Measurements from ENCODE around the gene TP53RK. TPM values are rescaled to one million over a fixed set of nuclear protein-coding genes. Genes with fewer than 3 reads are reported as not detected.
A peak's percentile ranks its signal among the peaks of the same experiment; 100 is the strongest.

The TP53RK gene
- total RNA-seq, 1 donor from 2014 or later: 13.6 TPM

DNA sequence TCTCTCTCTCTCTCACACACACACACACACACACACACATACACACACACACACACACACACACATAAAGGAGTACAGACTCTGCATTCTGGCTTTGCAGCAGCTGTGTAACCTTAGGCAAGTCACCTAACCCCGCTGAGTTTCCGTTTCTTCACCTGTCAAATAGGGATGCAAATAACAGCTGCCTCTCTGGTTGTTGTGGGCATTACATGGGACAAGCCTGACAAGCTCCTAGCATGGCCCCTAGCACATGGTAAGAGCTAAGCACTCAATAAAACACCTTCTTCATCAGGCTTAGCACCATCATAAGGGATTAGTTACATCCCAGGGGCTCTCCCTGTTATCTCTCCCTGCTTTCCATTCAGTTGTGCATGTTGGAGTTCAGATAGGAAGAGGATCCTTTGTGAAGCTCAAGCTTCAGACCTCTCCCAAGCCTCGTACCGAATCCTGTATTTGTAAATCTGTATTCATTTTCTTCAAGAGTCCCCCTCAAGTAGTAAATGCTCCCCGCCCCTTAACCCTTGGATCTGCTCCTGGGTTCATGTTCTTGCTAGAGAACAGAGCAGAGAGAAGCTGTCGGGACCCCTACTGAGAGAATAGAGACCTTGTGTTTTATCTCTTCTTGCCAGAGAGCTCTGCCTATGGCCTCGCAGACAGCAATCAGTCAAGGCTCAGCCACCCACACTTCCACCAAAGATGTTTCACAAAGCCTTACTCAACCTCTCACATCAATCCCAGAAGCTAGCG, 40.2 kb downstream of the TP53RK start:
- no peak overlapping the region for H3K27ac Mint-ChIP-seq (ENCODE audit: unreplicated experiment)
- H3K4me1 Mint-ChIP-seq (ENCODE audit: unreplicated experiment): no peaks in the 10 kb centered on the region
- no peaks in the 10 kb centered on the region for H3K9me3 Mint-ChIP-seq (ENCODE audit: unreplicated experiment)
- no peak overlapping the region for H3K4me3 Mint-ChIP-seq (ENCODE audit: unreplicated experiment)
- peaks cover 66% of the 10 kb centered on the region for H3K27me3 Mint-ChIP-seq (ENCODE audit: unreplicated experiment)
- H3K36me3 Mint-ChIP-seq (ENCODE audit: unreplicated experiment): no peaks in the 10 kb centered on the region
- DNase-seq (ENCODE audit: extremely low spot score, unreplicated experiment): peak; percentile 40
- TF ChIP-seq, protein P1, sequence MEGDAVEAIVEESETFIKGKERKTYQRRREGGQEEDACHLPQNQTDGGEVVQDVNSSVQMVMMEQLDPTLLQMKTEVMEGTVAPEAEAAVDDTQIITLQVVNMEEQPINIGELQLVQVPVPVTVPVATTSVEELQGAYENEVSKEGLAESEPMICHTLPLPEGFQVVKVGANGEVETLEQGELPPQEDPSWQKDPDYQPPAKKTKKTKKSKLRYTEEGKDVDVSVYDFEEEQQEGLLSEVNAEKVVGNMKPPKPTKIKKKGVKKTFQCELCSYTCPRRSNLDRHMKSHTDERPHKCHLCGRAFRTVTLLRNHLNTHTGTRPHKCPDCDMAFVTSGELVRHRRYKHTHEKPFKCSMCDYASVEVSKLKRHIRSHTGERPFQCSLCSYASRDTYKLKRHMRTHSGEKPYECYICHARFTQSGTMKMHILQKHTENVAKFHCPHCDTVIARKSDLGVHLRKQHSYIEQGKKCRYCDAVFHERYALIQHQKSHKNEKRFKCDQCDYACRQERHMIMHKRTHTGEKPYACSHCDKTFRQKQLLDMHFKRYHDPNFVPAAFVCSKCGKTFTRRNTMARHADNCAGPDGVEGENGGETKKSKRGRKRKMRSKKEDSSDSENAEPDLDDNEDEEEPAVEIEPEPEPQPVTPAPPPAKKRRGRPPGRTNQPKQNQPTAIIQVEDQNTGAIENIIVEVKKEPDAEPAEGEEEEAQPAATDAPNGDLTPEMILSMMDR (IDR thresholded peaks at IDR 0.05): no peak

DNA sequence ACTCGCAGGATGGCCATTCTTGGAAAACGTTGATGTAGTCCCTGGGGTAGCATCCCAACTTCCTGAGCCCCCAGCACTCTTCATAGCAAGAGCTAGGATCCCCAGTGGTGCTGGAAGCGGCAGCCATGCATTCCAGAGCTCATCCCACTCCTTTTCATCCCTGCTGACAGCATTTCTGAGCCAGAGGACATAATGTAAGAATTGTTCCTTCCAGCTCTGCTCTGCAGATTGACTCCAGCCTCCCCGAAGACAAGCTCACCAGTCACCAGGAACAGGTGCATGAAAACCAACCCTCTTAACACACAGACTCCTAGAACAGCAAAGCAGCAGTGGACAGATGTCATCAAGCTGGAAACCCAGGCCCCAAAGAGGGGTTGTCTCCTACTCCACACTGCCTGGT, 41.8 kb downstream of the TP53RK start:
- Mint-ChIP-seq H3K27ac (ENCODE audit: unreplicated experiment) (no peak overlapping the region), H3K4me3 (ENCODE audit: unreplicated experiment) (no peak overlapping the region), H3K4me1 (ENCODE audit: unreplicated experiment) (no peaks in the 10 kb centered on the region), H3K9me3 (ENCODE audit: unreplicated experiment) (no peaks in the 10 kb centered on the region), H3K27me3 (ENCODE audit: unreplicated experiment) (peaks cover 61% of the 10 kb centered on the region), H3K36me3 (ENCODE audit: unreplicated experiment) (no peaks in the 10 kb centered on the region)
- TF ChIP-seq, protein P1 (IDR thresholded peaks at IDR 0.05): no peak
- DNase-seq (ENCODE audit: extremely low spot score, unreplicated experiment): peak; percentile 62

DNA sequence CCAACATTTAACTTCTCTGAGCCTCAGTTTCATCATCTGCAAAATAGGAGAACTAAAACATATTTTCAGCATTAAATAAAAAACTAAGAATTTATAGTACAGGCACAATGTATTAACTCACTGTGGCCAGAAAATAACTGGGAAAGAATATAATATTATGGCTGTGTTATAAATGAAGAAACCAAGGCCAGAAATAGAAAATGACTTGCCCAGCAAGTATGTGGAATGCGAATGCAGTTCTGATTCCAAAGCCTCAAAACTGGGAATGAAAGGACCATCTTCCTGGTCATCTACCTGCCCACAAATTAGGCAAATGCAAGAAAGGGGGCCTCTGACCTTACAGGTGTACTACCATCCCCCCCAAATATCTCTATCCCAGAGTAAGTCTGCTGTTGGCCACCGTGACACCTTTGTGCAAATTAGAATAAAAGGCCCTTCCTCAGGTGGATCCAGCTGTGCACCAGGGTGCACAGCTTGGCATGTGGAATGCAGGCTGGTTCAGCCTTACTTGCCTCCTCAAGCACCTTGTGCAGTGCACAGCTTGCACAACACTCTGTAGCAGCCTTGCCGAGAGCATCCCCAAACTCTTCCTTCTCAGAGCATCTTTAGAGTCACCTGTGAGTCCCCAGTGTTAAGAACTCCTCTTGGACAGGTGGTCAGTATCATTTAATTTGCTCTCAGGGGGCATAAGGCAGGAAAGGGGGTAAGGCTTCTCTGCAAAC, 42.4 kb downstream of the TP53RK start:
- peak; percentile 53 for DNase-seq (ENCODE audit: extremely low spot score, unreplicated experiment)
- peaks cover 57% of the 10 kb centered on the region for H3K27me3 Mint-ChIP-seq (ENCODE audit: unreplicated experiment)

DNA sequence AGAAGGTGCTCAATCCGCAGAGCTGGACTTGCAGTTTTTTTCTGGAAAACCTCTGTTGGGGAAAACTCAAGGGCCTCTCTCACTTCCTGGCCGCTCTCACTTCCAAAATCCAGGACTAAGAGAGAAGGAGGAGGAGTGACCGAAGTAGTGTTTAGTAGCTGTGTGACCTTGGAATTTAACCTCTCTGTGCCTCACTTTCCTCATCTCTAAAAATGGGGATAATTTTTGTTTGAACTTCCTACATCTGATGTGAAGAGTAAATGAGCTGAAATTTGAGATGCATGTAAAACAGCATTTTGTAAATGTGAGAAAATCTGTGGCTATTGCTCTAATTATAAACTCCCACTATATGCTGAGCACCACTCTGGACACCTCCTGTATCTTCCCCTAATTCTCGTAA, 43.1 kb downstream of the TP53RK start:
- TF ChIP-seq, protein P1 (IDR thresholded peaks at IDR 0.05): no peak
- no peaks in the 10 kb centered on the region for H3K4me1 Mint-ChIP-seq (ENCODE audit: unreplicated experiment)
- H3K9me3 Mint-ChIP-seq (ENCODE audit: unreplicated experiment): no peaks in the 10 kb centered on the region
- no peaks in the 10 kb centered on the region for H3K36me3 Mint-ChIP-seq (ENCODE audit: unreplicated experiment)
- H3K27ac Mint-ChIP-seq (ENCODE audit: unreplicated experiment): no peak overlapping the region
- no peak overlapping the region for H3K4me3 Mint-ChIP-seq (ENCODE audit: unreplicated experiment)
- DNase-seq (ENCODE audit: extremely low spot score, unreplicated experiment): no peak
- H3K27me3 Mint-ChIP-seq (ENCODE audit: unreplicated experiment): peaks cover 57% of the 10 kb centered on the region

More for the DNA sequence above, 42.4 kb downstream of the TP53RK start:
- H3K4me3 Mint-ChIP-seq (ENCODE audit: unreplicated experiment): no peak overlapping the region
- no peak overlapping the region for H3K27ac Mint-ChIP-seq (ENCODE audit: unreplicated experiment)
- TF ChIP-seq, protein P1 (IDR thresholded peaks at IDR 0.05): no peak
- H3K4me1 Mint-ChIP-seq (ENCODE audit: unreplicated experiment): no peaks in the 10 kb centered on the region
- no peaks in the 10 kb centered on the region for H3K36me3 Mint-ChIP-seq (ENCODE audit: unreplicated experiment)
- no peaks in the 10 kb centered on the region for H3K9me3 Mint-ChIP-seq (ENCODE audit: unreplicated experiment)

DNA sequence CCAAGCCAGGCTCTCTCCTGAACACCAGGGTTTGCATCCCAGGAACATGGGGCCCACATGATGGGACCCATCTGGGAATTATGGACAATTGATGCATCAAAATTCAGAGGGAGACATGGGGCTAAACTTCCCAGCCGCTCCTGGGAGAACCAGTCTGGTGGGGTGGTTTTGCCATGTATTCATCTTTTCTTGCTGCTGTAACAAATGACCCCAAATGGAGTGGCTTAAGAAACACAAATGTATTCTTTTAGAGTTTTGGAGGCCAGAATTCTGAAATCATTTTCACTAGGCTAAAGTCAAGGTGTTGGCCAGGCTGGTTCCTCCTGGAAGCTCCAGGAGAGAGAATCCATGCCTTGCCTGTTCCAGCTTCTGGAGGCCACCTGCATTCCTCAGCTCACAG, 44.5 kb downstream of the TP53RK start:
- H3K27ac Mint-ChIP-seq (ENCODE audit: unreplicated experiment): no peak overlapping the region
- H3K36me3 Mint-ChIP-seq (ENCODE audit: unreplicated experiment): no peaks in the 10 kb centered on the region
- H3K27me3 Mint-ChIP-seq (ENCODE audit: unreplicated experiment): peaks cover 43% of the 10 kb centered on the region
- TF ChIP-seq, protein P1 (IDR thresholded peaks at IDR 0.05): no peak
- peak; percentile 40 for DNase-seq (ENCODE audit: extremely low spot score, unreplicated experiment)
- H3K4me1 Mint-ChIP-seq (ENCODE audit: unreplicated experiment): peaks cover 3% of the 10 kb centered on the region
- no peaks in the 10 kb centered on the region for H3K9me3 Mint-ChIP-seq (ENCODE audit: unreplicated experiment)
- no peak overlapping the region for H3K4me3 Mint-ChIP-seq (ENCODE audit: unreplicated experiment)

Data from osteocyte (in vitro differentiated cells).